ENCODE results near the gene CDK5R2. TPM values are rescaled to one million over a fixed set of nuclear protein-coding genes. Genes with fewer than 3 reads are reported as not detected.

CDK5R2 gene
- total RNA-seq, 1 donor from 2014 or later: 0.75 TPM

- Histone ChIP-seq H4K20me1 (ENCODE audit: insufficient read depth, low read length) (no peaks in the 10 kb centered on the region), H2AFZ (ENCODE audit: low read depth, low read length) (no peak overlapping the region), H3K9me3 (ENCODE audit: insufficient read depth, low read depth, low read length) (no peaks in the 10 kb centered on the region), H3K79me2 (ENCODE audit: insufficient read depth, low read length) (no peaks in the 10 kb centered on the region), H3K4me1 (ENCODE audit: insufficient read depth, low read length) (no peaks in the 10 kb centered on the region), H3K27ac (ENCODE audit: low read depth, low read length) (no peak overlapping the region), H3K4me2 (ENCODE audit: low read length) (no peak overlapping the region), H3K36me3 (ENCODE audit: insufficient read depth, low read length) (no peaks in the 10 kb centered on the region), H3K27me3 (ENCODE audit: insufficient read depth, low read length) (peaks cover 65% of the 10 kb centered on the region), H3K4me3 (ENCODE audit: insufficient read depth, low read depth, low read length) (no peak overlapping the region), H3K9ac (ENCODE audit: low read length) (no peak overlapping the region)
- Mint-ChIP-seq H3K4me3 (ENCODE audit: unreplicated experiment) (no peak overlapping the region), H3K27ac (ENCODE audit: unreplicated experiment) (no peak overlapping the region), H3K9me3 (ENCODE audit: unreplicated experiment) (peaks cover 2% of the 10 kb centered on the region), H3K36me3 (ENCODE audit: low read depth, unreplicated experiment) (no peaks in the 10 kb centered on the region), H3K27me3 (ENCODE audit: low read depth, unreplicated experiment) (peaks cover 83% of the 10 kb centered on the region), H3K4me1 (ENCODE audit: low read depth, unreplicated experiment) (no peaks in the 10 kb centered on the region)
- DNase-seq (ENCODE audit: low read depth) (no peak), FAIRE-seq (no peak)
- no peak for TF ChIP-seq CTCF (IDR thresholded peaks at IDR 0.05; ENCODE audit: insufficient read depth, low read depth, low read length)
- TF ChIP-seq EZH2 (IDR thresholded peaks at IDR 0.05; ENCODE audit: insufficient read depth, low read length): no peak
These were observed 15.8 kb downstream of the CDK5R2 start for GRCh38 chr2:218975060-218975777.

GRCh38 chr2:218979846-218980734, 20.6 kb downstream of the CDK5R2 start:
- Mint-ChIP-seq H3K36me3 (ENCODE audit: low read depth, unreplicated experiment) (peaks cover 2% of the 10 kb centered on the region), H3K27me3 (ENCODE audit: low read depth, unreplicated experiment) (peaks cover 80% of the 10 kb centered on the region), H3K4me3 (ENCODE audit: unreplicated experiment) (no peak overlapping the region), H3K9me3 (ENCODE audit: unreplicated experiment) (no peaks in the 10 kb centered on the region), H3K4me1 (ENCODE audit: low read depth, unreplicated experiment) (peaks cover 4% of the 10 kb centered on the region), H3K27ac (ENCODE audit: unreplicated experiment) (no peak overlapping the region)
- no peak overlapping the region for H3K27ac ChIP-seq (ENCODE audit: low read depth, low read length)
- H3K4me1 ChIP-seq (ENCODE audit: insufficient read depth, low read length): no peaks in the 10 kb centered on the region
- peak; percentile 70 for TF ChIP-seq CTCF (IDR thresholded peaks at IDR 0.05; ENCODE audit: insufficient read depth, low read depth, low read length)
- TF ChIP-seq EZH2 (IDR thresholded peaks at IDR 0.05; ENCODE audit: insufficient read depth, low read length): no peak
- H3K4me2 ChIP-seq (ENCODE audit: low read length): peak overlapping the region; percentile 79
- peak overlapping the region; percentile 68 for H2AFZ ChIP-seq (ENCODE audit: low read depth, low read length)
- no peaks in the 10 kb centered on the region for H3K36me3 ChIP-seq (ENCODE audit: insufficient read depth, low read length)
- FAIRE-seq (no peak), DNase-seq (ENCODE audit: low read depth) (peak; percentile 30)
- peaks cover 71% of the 10 kb centered on the region for H3K27me3 ChIP-seq (ENCODE audit: insufficient read depth, low read length)
- H3K79me2 ChIP-seq (ENCODE audit: insufficient read depth, low read length): no peaks in the 10 kb centered on the region
- peak overlapping the region; percentile 19 for H3K4me3 ChIP-seq (ENCODE audit: insufficient read depth, low read depth, low read length)
- H3K9me3 ChIP-seq (ENCODE audit: insufficient read depth, low read depth, low read length): peaks cover 6% of the 10 kb centered on the region
- H4K20me1 ChIP-seq (ENCODE audit: insufficient read depth, low read length): peaks cover 10% of the 10 kb centered on the region
- no peak overlapping the region for H3K9ac ChIP-seq (ENCODE audit: low read length)
